Ascending aorta (tissue), 2 donors: ENCODE data around the gene TIGD6. TPM values are rescaled to one million over a fixed set of nuclear protein-coding genes. Genes with fewer than 3 reads are reported as not detected.

Experiments
- DNase-seq, 2 donors: peaks; one replicate each; pipeline ENCODE4 v3.0.0-alpha.2; 2019; ENCODE audit warnings: low spot score in 2 of 2
- H3K27ac ChIP-seq, 2 donors: fragments of 200-600 bp; sonication (generic); one replicate each; pipeline ENCODE4 v1.5.1; 2016 to 2017; ENCODE audit warnings: mild to moderate bottlenecking in 1 of 2
- H3K27me3 ChIP-seq: fragments of 200-600 bp; sonication (generic); one replicate; pipeline ENCODE4 v1.5.1; 2017
- H3K36me3 ChIP-seq, 2 donors: fragments of 200-600 bp; sonication (generic); one replicate each; pipeline ENCODE4 v1.5.1; 2016
- H3K4me1 ChIP-seq, 2 donors: fragments of 200-600 bp; sonication (generic); one replicate each; pipeline ENCODE4 v1.5.1; 2016 to 2017; ENCODE audit warnings: mild to moderate bottlenecking in 1 of 2
- H3K4me3 ChIP-seq, 2 donors: fragments of 200-600 bp; sonication (generic); one replicate each; pipeline ENCODE4 v1.5.1; 2016 to 2017; ENCODE audit warnings: mild to moderate bottlenecking in 1 of 2
- H3K9me3 ChIP-seq, 2 donors: fragments of 200-600 bp; sonication (generic); one replicate each; pipeline ENCODE4 v1.5.1; 2016
- intact Hi-C: fragments of 100-400 bp; cut with DNase I; formaldehyde crosslinking; loops from one replicate; pipeline ENCODE4 v1.15.1; 2023
- total RNA-seq: library from RNA; depleted of rRNA; stranded (reverse); fragments of >200 nt; gene quantifications from one replicate; pipeline ENCODE4 v1.1.0, GENCODE V29; 2016
- TF ChIP-seq, protein P1 (sequence below), 3 experiments: fragments of 200-600 bp in 2 of 3; fragments of 450-650 bp in 1 of 3; sonication (generic) in 2 of 3; IDR thresholded peaks; one replicate each; pipeline ENCODE4 v1.5.1; 2016 to 2019; ENCODE audit warnings: antibody characterized with exemption in 3 of 3, mild to moderate bottlenecking in 1 of 3, moderate library complexity in 1 of 3

TIGD6 gene
- total RNA-seq, 1 donor from 2014 or later = 4.2 TPM

DNA sequence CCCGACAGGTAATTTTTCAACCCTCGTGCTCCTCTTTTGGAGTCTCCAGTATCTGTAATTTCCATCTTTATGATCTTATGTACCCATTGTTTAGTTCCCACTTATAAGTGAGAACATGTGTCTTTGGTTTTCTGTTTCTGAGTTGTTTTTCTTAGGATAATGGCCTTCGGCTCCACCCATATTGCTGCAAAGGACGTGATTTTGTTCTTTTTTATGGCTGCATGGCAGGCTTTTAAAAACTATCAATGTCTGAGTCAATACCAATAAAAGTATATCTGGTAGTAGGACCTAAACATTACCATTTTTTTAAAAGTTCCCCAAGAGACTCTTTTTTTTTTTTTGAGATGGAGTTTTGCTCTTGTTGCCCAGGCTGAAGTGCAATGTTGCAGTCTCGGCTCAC lies 43.8 kb downstream of the TIGD6 start:
- H3K27me3 ChIP-seq = no peaks in the 10 kb centered on the region
- H3K4me1 ChIP-seq = peaks cover 0 to 10% of the 10 kb centered on the region in 2 donors
- no peak for DNase-seq
- TF ChIP-seq, protein P1, sequence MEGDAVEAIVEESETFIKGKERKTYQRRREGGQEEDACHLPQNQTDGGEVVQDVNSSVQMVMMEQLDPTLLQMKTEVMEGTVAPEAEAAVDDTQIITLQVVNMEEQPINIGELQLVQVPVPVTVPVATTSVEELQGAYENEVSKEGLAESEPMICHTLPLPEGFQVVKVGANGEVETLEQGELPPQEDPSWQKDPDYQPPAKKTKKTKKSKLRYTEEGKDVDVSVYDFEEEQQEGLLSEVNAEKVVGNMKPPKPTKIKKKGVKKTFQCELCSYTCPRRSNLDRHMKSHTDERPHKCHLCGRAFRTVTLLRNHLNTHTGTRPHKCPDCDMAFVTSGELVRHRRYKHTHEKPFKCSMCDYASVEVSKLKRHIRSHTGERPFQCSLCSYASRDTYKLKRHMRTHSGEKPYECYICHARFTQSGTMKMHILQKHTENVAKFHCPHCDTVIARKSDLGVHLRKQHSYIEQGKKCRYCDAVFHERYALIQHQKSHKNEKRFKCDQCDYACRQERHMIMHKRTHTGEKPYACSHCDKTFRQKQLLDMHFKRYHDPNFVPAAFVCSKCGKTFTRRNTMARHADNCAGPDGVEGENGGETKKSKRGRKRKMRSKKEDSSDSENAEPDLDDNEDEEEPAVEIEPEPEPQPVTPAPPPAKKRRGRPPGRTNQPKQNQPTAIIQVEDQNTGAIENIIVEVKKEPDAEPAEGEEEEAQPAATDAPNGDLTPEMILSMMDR (IDR thresholded peaks at IDR 0.05) = no peak
- H3K9me3 ChIP-seq = no peaks in the 10 kb centered on the region
- H3K27ac ChIP-seq = no peak overlapping the region
- H3K4me3 ChIP-seq = no peak overlapping the region
- H3K36me3 ChIP-seq = no peaks in the 10 kb centered on the region
- intact Hi-C loops = loop anchor here (10.0 kb wide), 1 partner anchor 62 kb away; no protein-coding TSS in a partner anchor

DNA sequence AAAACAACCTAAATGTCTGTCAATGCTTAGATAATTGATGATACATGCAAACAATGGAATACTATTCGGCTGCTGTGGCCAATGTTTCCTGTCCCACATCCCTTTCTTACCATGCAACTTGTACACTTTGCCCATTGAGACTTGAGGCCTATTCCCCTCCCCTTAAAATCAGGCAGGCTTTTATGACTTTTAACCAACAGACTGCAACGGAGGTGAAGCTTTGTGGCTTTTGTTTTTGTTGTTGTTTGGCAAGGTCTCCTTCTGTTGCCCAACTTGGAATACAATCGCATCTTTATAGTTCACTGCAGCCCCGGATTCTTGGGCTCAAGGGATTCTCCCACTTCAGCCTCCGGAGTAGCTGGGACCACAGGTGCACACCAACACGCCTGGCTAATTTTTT lies 45.7 kb downstream of the TIGD6 start:
- Histone ChIP-seq H3K4me3 (no peak overlapping the region), H3K27ac (no peak overlapping the region), H3K27me3 (no peaks in the 10 kb centered on the region), H3K9me3 (no peaks in the 10 kb centered on the region), H3K4me1 (peaks cover 0 to 5% of the 10 kb centered on the region in 2 donors), H3K36me3 (no peaks in the 10 kb centered on the region)
- intact Hi-C loops = loop anchor here (10.0 kb wide), 1 partner anchor 60 kb away; no protein-coding TSS in a partner anchor
- TF ChIP-seq, protein P1 (IDR thresholded peaks at IDR 0.05) = no peak
- no peak for DNase-seq

DNA sequence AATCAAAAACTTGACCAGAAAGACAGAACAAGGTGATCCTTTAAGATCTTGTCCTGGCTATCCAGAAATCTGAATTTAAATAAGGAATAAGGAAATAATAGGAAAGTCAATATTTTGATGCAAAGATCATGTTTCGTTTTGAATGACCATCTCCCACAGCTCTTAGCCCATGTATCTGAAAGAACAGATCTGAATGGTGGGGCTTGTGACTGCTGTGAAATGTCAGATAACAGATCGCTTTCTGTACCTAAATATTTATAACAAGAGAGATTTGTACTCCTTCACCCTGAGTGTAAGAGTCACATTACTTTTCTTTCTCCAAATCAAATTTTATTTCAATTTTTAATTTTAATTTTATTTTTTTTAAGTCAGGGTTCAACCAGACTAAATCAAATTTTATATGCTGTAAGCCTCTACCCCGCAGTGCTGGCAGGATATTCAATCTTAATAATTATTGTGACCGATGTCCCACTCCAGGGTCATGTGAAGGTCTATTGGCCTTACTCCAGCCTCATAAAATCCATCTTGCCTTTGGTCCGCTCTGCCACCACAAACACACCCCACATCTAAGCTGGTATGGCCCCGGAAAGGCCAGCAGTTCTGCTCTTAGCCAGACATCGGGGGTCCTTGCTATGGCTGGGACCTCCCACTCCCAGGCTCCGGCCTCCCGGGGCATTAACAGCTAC lies 46.9 kb downstream of the TIGD6 start:
- no peaks in the 10 kb centered on the region for H3K4me1 ChIP-seq
- no peak for DNase-seq
- TF ChIP-seq, protein P1 (IDR thresholded peaks at IDR 0.05) = no peak
- intact Hi-C loops = loop anchor here (10.0 kb wide), 1 partner anchor 59 kb away; no protein-coding TSS in a partner anchor
- no peaks in the 10 kb centered on the region for H3K27me3 ChIP-seq
- no peak overlapping the region for H3K27ac ChIP-seq
- no peaks in the 10 kb centered on the region for H3K9me3 ChIP-seq
- H3K36me3 ChIP-seq = no peaks in the 10 kb centered on the region
- H3K4me3 ChIP-seq = no peak overlapping the region

DNA sequence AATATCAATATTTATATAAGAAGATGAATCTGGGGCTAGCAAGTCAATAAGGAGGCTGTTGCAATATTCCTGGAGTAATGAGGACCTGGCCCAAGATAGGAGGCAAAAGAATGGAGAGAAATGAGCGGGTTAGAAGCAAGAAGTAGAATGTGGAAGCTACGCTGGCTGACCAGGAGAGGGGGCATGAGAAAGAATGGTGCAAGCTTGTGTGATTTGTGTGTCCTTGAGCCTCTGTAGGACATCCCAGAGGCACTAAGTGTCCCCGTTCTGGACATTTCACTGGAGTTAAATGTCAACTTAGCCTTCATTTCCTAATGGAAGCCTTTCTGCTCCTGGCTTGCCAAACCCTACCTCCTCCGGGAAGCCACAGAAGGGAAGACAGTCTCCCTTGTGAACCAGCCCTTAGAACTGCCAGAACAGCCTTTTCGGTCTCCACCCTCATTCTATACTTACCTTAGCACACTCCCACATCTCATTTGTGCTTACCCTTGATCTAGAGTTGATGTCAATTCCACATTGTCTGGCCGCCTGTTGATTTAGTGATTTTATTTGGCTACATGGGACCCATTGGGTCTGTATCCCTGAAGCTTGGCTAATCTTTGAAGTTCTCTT lies 49.2 kb downstream of the TIGD6 start:
- H3K27ac ChIP-seq = no peak overlapping the region
- no peaks in the 10 kb centered on the region for H3K36me3 ChIP-seq
- TF ChIP-seq, protein P1 (IDR thresholded peaks at IDR 0.05) = no peak
- no peaks in the 10 kb centered on the region for H3K9me3 ChIP-seq
- DNase-seq = no peak
- no peak overlapping the region for H3K4me3 ChIP-seq
- H3K4me1 ChIP-seq = no peaks in the 10 kb centered on the region
- no peaks in the 10 kb centered on the region for H3K27me3 ChIP-seq
- intact Hi-C loops = loop anchor here (10.0 kb wide), 1 partner anchor 56 kb away; no protein-coding TSS in a partner anchor

DNA sequence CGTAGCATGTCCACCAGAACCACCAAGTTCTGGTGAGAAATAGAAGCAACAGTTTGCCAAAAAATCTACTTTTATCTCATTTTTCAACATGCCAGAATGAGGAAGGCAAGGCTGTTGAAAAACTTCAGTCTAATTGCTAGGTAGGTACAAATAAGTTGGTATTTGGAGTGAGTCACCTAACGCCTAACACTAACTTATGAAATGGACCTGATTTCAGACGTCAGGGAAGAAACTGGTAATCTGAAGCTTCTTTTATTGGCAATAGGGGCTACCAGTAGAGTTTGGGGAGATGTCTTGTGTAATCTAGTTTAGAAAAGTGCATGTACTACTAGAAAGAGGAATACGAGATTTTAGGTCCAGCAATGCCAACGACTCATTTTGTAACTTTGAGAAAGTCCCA lies 51.5 kb downstream of the TIGD6 start:
- DNase-seq = no peak
- Histone ChIP-seq H3K27me3 (no peaks in the 10 kb centered on the region), H3K4me3 (no peak overlapping the region), H3K36me3 (no peaks in the 10 kb centered on the region), H3K9me3 (no peaks in the 10 kb centered on the region), H3K4me1 (no peaks in the 10 kb centered on the region), H3K27ac (no peak overlapping the region)
- TF ChIP-seq, protein P1 (IDR thresholded peaks at IDR 0.05) = no peak
- intact Hi-C loops = no loop called here
